ENCODE data around the gene SLC16A5.

- TF ChIP-seq POLR2A (IDR thresholded peaks at IDR 0.05; ENCODE audit: low read depth, low read length) = no peak
- TF ChIP-seq TAF1 (IDR thresholded peaks at IDR 0.05; ENCODE audit: borderline replicate concordance, low read depth, low read length) = no peak
- TF ChIP-seq POLR2AphosphoS5 (IDR thresholded peaks at IDR 0.05; ENCODE audit: low read depth, low read length) = no peak
Measured at GRCh38 chr17:75118307-75118706, 30.6 kb downstream of the SLC16A5 start.

Measured in GM12892 (cell line).